Ovary (tissue), 9 donors: ENCODE data around the gene FAM117A. TPM values are rescaled to one million over a fixed set of nuclear protein-coding genes. Genes with fewer than 3 reads are reported as not detected.

Experiments used
- DNase-seq, 5 donors: peaks; one replicate each; pipeline ENCODE4 v3.0.0-alpha.2; 2019 to 2020
- H3K27ac ChIP-seq, 2 donors: fragments of 200-600 bp; one replicate each; pipeline versions ENCODE4 v1.5.1 to v1.8.0; 2019 to 2022
- H3K27me3 ChIP-seq: fragments of 200-600 bp; one replicate; pipeline ENCODE4 v1.8.0; 2022
- H3K36me3 ChIP-seq: fragments of 200-600 bp; sonication (generic); one replicate; pipeline ENCODE4 v1.5.1; 2019
- H3K4me1 ChIP-seq: one replicate; pipeline ENCODE4 v1.8.1; 2013; ENCODE audit warnings: mild to moderate bottlenecking, moderate library complexity; ENCODE audit not compliant: insufficient read depth
- H3K4me3 ChIP-seq: fragments of 200-600 bp; sonication (generic); one replicate; pipeline ENCODE4 v1.5.1; 2017
- H3K9me3 ChIP-seq, 2 donors: fragments of 200-600 bp in 1 of 2; sonication (generic) in 1 of 2; one replicate each; pipeline versions ENCODE4 v1.5.1 to v1.8.1; 2013 to 2019; ENCODE audit warnings: mild to moderate bottlenecking in 1 of 2, moderate library complexity in 1 of 2
- CTCF ChIP-seq, 3 donors: fragments of 450-650 bp in 2 of 3; fragments of 200-600 bp in 1 of 3; IDR thresholded peaks; one replicate each; pipeline versions ENCODE4 v1.5.1 to v1.8.0; 2016 to 2022; ENCODE audit warnings: antibody characterized with exemption in 3 of 3, mild to moderate bottlenecking in 1 of 3
- EP300 ChIP-seq: sonication (generic); formaldehyde crosslinking; IDR thresholded peaks from one replicate; pipeline ENCODE4 v1.6.1; 2017; ENCODE audit warnings: antibody characterized with exemption
- POLR2A ChIP-seq: fragments of 450-650 bp; IDR thresholded peaks from one replicate; pipeline ENCODE4 v1.6.1; 2017; ENCODE audit warnings: antibody characterized with exemption, mild to moderate bottlenecking, moderate library complexity
- WGBS, 3 donors: extraction: QIAGEN DNeasy Blood & Tissue Kit in 1 of 3; methylation state at CpG; one replicate each; pipeline versions ENCODE4 v1.1.5 to v1.1.7; 2013 to 2017; 5-methylcytosine and 5-hydroxymethylcytosine counted together
- intact Hi-C, 4 donors: fragments of 100-400 bp; cut with DNase I; formaldehyde crosslinking; loops; one replicate each; pipeline versions ENCODE4 v1.11.0 to v1.15.1; 2022 to 2023
- polyA plus RNA-seq, 2 donors: library from polyadenylated mRNA; stranded (reverse); fragments of 200-250 nt in 1 of 2; fragments of 350-450 nt in 1 of 2; fragmentation: Illumina TruSeq in 1 of 2; extraction: RNeasy Lipid Tissue Mini Kit (QIAGEN cat#74804) in 1 of 2; gene quantifications; one replicate each; pipeline ENCODE4 v1.2.3, GENCODE V29; 2013 to 2014
- total RNA-seq, 7 donors: library from RNA; depleted of rRNA in 2 of 7; stranded (reverse); fragments of >200 nt in 2 of 7; fragmentation: NEBNext Ultra II Directional in 3 of 7; extraction: Animal tissue kit (Norgen Biotek cat#: 25700) in 3 of 7; gene quantifications; one replicate each; pipeline versions ENCODE4 v1.1.0 to v1.2.4, GENCODE V29; 2016 to 2023
- donor health status: DM: no; HTN: no; CAD: no; lungs with moderate emphysema.
- donor health status: DM: no; HTN: no; CAD: no.
- donor health status: Bipolar disorder and iron deficiency.
- donor health status: DM: yes; HTN: yes; CAD: no.
- donor health status: DM: no; HTN: no; CAD: no.
- donor health status: DM: yes; HTN: yes; CAD: no.

FAM117A gene
- total and polyA plus RNA-seq, 9 donors: 15.0 to 30.4 (median 19.0) TPM

- intact Hi-C loops: no loop called here
- no peak for DNase-seq
- no peaks in the 10 kb centered on the region for H3K27me3 ChIP-seq
- H3K4me3 ChIP-seq: no peak overlapping the region
- H3K9me3 ChIP-seq: no peaks in the 10 kb centered on the region
- no peak for TF ChIP-seq POLR2A
- no peak for TF ChIP-seq CTCF (IDR thresholded peaks at IDR 0.05)
- TF ChIP-seq EP300: no peak
- H3K27ac ChIP-seq: peak overlapping the region in 1 of 2 donors; percentile 47
- 22 to 24% (median 22%) methylated on average over 4 of the region's 4 CpGs for WGBS, 3 donors
- peaks cover 18% of the 10 kb centered on the region for H3K4me1 ChIP-seq
- no peaks in the 10 kb centered on the region for H3K36me3 ChIP-seq
Measured at GRCh38 chr17:49731435-49731831, 32.5 kb downstream of the FAM117A start.

- H3K4me1 ChIP-seq: peaks cover 18% of the 10 kb centered on the region
- H3K9me3 ChIP-seq: no peaks in the 10 kb centered on the region
- H3K4me3 ChIP-seq: no peak overlapping the region
- no peaks in the 10 kb centered on the region for H3K36me3 ChIP-seq
- WGBS, 3 donors: 57 to 69% (median 65%) methylated on average over 5 of the region's 5 CpGs
- peak overlapping the region in 1 of 2 donors; percentile 47 for H3K27ac ChIP-seq
- H3K27me3 ChIP-seq: no peaks in the 10 kb centered on the region
- no peak for DNase-seq
- no peak for TF ChIP-seq CTCF (IDR thresholded peaks at IDR 0.05)
- TF ChIP-seq EP300: no peak
- TF ChIP-seq POLR2A: no peak
- intact Hi-C loops: no loop called here
Measured at GRCh38 chr17:49730785-49731434, 33.0 kb downstream of the FAM117A start.

GRCh38 chr17:49730078-49730784 lies 33.7 kb downstream of the FAM117A start:
- no peak for TF ChIP-seq CTCF (IDR thresholded peaks at IDR 0.05)
- no peak for TF ChIP-seq POLR2A
- TF ChIP-seq EP300: no peak
- Histone ChIP-seq H3K4me1 (peaks cover 18% of the 10 kb centered on the region), H3K27me3 (no peaks in the 10 kb centered on the region), H3K4me3 (no peak overlapping the region), H3K9me3 (no peaks in the 10 kb centered on the region), H3K36me3 (no peaks in the 10 kb centered on the region), H3K27ac (peak overlapping the region in 1 of 2 donors; percentile 56)
- peak; percentile 89 to 94 (median 93) for DNase-seq
- WGBS, 3 donors: 0 to 6% (median 2%) methylated on average over 4 of the region's 4 CpGs
- intact Hi-C loops: no loop called here

- 91 to 94% (median 92%) methylated on average over 3 of the region's 3 CpGs for WGBS, 3 donors
- DNase-seq: no peak
- Histone ChIP-seq H3K4me1 (peaks cover 19% of the 10 kb centered on the region), H3K27ac (no peak overlapping the region), H3K4me3 (no peak overlapping the region), H3K27me3 (no peaks in the 10 kb centered on the region), H3K9me3 (no peaks in the 10 kb centered on the region), H3K36me3 (no peaks in the 10 kb centered on the region)
- no peak for TF ChIP-seq POLR2A
- TF ChIP-seq EP300: no peak
- no peak for TF ChIP-seq CTCF (IDR thresholded peaks at IDR 0.05)
- intact Hi-C loops: loop anchor here in 3 of 4 donors (5.0 to 10.0 kb wide), 2 partner anchors 33 to 46 kb away; partner anchors contain the start of gene FAM117A (in 2 of the 3)
Measured at GRCh38 chr17:49729069-49729468, 34.9 kb downstream of the FAM117A start.
